Sciatic nerve (tissue), 2 donors: ENCODE measurements around the gene PTPN13. TPM values are rescaled to one million over a fixed set of nuclear protein-coding genes. Genes with fewer than 3 reads are reported as not detected.

Experiments used
- ATAC-seq: fragments of 200-7000 bp; cut with Tn5 transposase; one replicate; pipeline ENCODE4 v1.9.1; 2020; ENCODE audit warnings: mild to moderate bottlenecking, moderate library complexity
- DNase-seq: peaks from one replicate; pipeline ENCODE4 v3.0.0-alpha.2; 2020; ENCODE audit warnings: low spot score
- intact Hi-C: fragments of 100-400 bp; cut with DNase I; formaldehyde crosslinking; loops from one replicate; pipeline ENCODE4 v1.14.2; 2022
- total RNA-seq: library from RNA; stranded (reverse); fragmentation: NEBNext Ultra II Directional; extraction: Animal tissue kit (Norgen Biotek cat#: 25700); gene quantifications from one replicate; pipeline ENCODE4 v1.2.1, GENCODE V29; 2021
- donor health status: DM: no; HTN: no; CAD: no.
- donor health status: DM: no; HTN: no; CAD: no.

PTPN13 gene
- total RNA-seq, 1 donor from 2014 or later, result 90.1 TPM

DNA sequence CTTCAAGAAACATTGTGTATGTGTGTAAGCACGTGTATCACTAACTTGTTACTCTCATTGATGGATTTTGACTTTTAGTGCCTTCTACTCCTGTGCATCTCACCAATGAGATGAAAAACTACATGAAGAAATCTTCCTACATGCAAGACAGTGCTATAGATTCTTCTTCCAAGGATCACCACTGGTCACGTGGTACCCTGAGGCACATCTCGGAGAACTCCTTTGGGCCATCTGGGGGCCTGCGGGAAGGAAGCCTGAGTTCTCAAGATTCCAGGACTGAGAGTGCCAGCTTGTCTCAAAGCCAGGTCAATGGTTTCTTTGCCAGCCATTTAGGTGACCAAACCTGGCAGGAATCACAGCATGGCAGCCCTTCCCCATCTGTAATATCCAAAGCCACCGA lies 168.5 kb downstream of the PTPN13 start:
- DNase-seq (no peak), ATAC-seq (no peak)
- intact Hi-C loops, result no loop called here

- DNase-seq (no peak), ATAC-seq (no peak)
- intact Hi-C loops, result no loop called here
Observed at GRCh38 chr4:86769794-86770193, 175.7 kb downstream of the PTPN13 start.

GRCh38 chr4:86771141-86771540 lies 177.0 kb downstream of the PTPN13 start:
- intact Hi-C loops, result no loop called here

GRCh38 chr4:86775061-86775460 lies 180.9 kb downstream of the PTPN13 start:
- ATAC-seq (no peak), DNase-seq (no peak)
- intact Hi-C loops, result no loop called here

More at GRCh38 chr4:86771141-86771540, 177.0 kb downstream of the PTPN13 start:
- ATAC-seq, result no peak
- no peak for DNase-seq

DNA sequence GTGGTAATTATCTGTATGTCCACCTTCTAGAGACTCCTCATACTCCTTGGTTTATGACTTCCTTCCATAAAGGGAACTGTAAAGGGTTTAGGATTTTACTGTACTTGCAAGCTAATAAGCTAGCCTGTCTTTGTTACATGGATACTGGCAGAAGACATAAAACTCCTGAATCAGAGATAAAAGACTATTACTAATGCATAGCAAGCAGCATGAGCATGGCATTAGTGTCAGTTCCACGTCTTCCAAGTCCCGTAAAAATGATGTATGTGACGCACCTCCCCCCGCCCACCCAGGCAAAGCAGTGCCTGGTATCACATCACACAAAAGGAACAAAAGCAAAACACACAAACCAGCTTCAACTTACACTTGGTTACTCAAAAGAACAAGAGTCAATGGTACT lies 184.1 kb downstream of the PTPN13 start:
- ATAC-seq, result no peak
- no peak for DNase-seq
- intact Hi-C loops, result no loop called here

DNA sequence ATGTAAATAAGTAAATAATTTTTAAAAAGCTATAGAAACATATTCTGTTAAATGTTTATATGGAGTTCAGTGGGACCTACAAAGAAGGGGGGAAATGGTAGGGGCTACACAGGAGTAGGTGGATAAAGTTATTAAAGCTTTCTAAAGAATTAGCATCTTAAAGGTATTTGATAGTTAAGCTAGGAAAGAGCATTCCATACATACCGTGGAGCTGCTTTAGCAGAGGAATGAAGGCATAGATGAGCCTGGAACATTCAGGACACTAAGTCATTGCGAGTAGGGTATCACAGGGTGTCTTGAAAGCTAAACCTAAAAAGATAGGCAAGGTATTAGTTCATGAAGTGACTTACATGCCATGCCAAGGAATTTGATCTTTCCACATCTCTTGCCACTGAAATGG lies 194.7 kb downstream of the PTPN13 start:
- intact Hi-C loops, result no loop called here
- no peak for ATAC-seq

DNA sequence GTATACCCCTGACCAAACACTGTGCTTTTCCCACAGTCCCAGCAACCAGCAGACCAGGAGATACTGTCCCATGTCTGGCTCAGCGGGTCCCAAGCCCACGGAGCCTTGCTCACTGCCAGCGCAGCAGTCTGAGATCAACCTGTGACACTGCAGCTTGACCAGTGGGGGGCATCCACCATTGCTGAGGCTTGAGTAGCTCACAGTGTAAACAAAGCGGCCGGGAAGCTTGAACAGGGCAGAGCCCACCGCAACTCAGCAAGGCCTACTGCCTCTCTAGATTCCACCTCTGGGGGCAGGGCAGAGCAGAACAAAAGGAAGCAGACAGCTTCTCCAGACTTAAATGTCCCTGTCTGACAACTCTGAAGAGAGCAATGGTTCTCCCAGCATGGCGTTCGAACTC lies 197.0 kb downstream of the PTPN13 start:
- intact Hi-C loops, result no loop called here
- no peak for ATAC-seq
- DNase-seq, result no peak

More for the DNA sequence above, 194.7 kb downstream of the PTPN13 start:
- no peak for DNase-seq

GRCh38 chr4:86809809-86810208 lies 215.7 kb downstream of the PTPN13 start:
- intact Hi-C loops, result no loop called here
- no peak for ATAC-seq
- no peak for DNase-seq

- no peak for ATAC-seq
- intact Hi-C loops, result no loop called here
- DNase-seq, result no peak
Observed at GRCh38 chr4:86810847-86811246, 216.7 kb downstream of the PTPN13 start.

GRCh38 chr4:86815653-86816052 lies 221.5 kb downstream of the PTPN13 start:
- DNase-seq (no peak), ATAC-seq (no peak)
- intact Hi-C loops, result no loop called here

DNA sequence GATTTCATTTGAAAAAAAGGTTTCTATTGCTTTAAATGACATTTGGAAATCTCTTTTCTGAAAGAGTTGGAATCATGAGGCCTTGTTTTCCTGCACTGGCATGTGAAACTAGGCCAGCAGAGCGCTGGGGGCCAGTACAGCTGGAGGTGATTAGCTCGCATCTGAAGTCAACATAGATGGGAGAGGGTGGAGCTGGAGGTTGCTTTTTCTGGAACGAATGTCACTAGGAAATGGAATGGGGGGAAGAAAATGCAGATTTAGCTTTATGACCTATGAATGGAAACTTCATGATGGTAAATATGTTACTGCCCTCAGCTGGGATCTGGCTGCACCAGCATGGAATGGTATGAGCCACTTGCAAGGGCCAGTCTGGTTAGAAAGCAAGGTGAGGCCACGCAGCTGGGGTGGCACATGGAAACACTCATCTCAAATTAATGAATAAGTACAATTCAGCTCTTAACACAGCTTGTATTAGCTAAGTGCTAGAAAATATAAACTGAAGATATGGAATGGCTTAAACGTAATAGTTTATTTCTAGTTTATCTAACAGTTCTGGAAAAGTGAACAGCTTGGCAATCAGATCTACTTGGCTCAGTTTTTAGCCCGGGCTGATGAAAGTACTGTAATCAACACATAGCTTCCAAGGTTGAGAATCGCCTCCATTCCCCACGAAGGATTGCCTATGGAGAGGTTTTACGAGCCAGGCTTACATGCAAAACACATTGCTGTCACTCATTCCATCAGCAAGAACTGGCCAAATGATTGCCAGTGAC lies 222.6 kb downstream of the PTPN13 start:
- ATAC-seq (peak; percentile 97), DNase-seq (peak; percentile 74)

DNA sequence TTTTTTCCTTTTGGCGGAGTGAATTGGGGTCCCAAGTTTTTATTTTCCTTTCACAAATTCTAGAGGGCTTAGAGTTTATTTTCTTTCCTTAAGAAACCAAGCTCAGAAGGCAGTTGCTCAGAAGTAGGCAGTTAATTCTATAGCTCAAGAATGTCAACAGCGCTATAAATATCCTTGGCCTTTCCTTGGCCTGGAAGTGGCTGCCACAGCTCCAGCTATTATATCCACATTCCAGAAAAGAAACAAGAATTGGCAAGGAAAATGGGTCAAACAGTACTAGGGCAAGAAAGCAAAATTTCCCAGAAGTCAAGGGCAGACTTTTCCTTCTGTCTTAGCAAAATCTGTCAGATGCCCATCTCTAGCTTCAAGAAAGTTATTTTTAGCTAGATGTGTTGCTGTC lies 224.1 kb downstream of the PTPN13 start:
- DNase-seq (no peak), ATAC-seq (no peak)
- intact Hi-C loops, result no loop called here

More for the DNA sequence above, 222.6 kb downstream of the PTPN13 start:
- intact Hi-C loops, result no loop called here

DNA sequence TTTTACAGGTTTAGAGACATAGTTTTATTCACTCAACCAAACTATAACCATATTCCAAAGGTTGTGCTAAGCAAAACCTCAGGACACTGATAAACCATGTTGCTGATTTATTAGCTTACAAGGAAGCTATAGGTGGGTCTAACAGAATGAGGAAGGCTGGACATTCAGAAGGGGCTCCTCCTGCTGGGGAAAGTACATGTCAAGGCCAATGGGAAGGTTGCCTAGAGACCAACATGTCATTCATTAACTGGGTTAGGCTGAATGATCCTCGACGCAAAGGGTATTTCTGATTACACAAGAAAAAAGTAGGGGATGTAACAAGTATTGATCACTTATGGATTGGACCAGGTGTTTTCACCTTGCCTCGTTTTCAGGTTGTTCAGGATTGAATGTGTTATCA lies 224.7 kb downstream of the PTPN13 start:
- DNase-seq, result no peak
- intact Hi-C loops, result no loop called here
- no peak for ATAC-seq

DNA sequence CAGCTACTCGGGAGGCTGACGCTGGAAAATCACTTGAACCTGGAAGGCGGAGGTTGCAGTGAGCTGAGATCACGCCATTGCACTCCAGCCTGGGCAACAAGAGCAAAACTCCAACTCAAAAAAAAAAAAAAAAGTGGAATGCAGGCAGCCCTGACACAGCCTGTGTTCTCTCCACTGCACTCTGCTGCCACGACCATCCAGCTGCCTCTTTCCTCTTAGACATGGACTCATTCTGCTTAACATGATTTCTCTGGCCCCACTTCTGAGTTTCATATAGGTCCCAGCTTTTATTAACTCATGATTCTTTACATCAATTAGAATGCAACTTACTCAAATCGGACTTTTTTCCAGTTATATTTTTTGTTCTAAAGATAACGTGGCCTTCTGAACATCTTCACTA lies 225.4 kb downstream of the PTPN13 start:
- ATAC-seq (no peak), DNase-seq (no peak)
- intact Hi-C loops, result no loop called here

GRCh38 chr4:86821151-86821550 lies 227.0 kb downstream of the PTPN13 start:
- DNase-seq (no peak), ATAC-seq (no peak)
- intact Hi-C loops, result no loop called here

GRCh38 chr4:86822136-86822535 lies 228.0 kb downstream of the PTPN13 start:
- DNase-seq, result no peak
- intact Hi-C loops, result no loop called here
- no peak for ATAC-seq

DNA sequence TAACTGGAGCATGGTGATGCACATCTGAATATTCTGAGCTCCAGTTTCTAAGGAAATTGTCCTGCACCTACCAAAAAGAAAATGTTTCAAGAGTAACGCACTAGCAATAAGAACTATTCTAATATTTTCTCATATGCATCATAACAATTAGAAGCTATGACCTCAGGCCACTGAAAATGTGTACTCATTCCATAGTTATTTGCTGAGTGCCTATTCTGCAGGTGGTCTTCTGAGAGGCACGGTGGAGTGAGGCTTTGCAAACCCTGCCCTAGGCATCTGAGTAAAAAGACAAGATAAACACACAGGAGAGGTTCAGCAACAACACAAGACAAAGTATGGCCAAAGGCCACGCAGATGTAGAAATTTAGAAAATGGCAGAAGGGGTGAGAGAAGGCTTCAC lies 231.4 kb downstream of the PTPN13 start:
- intact Hi-C loops, result no loop called here
- DNase-seq, result no peak
- ATAC-seq, result no peak

GRCh38 chr4:86831262-86832130 lies 237.4 kb downstream of the PTPN13 start:
- intact Hi-C loops, result no loop called here
- ATAC-seq, result peak; percentile 86
- DNase-seq, result no peak

DNA sequence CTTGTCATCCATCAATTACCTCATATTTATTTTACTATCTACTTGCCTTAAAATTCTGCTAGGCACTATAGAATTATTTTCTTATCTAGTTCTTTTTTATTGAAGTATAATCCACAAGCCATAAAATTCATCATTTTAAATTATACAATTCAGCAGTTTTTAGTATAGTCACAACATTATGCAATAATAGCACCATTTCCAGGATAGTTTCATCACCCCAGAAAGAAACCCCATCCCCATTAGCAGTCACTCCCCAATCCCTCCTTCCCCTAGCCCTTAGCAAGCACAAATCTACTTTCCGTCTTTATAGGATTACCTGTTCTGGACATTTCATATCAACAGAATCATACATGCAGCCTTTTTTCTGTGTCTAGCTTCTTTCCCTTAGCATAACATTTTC lies 239.5 kb downstream of the PTPN13 start:
- ATAC-seq, result no peak

GRCh38 chr4:86834901-86835300 lies 240.8 kb downstream of the PTPN13 start:
- ATAC-seq, result no peak
- intact Hi-C loops, result no loop called here
- DNase-seq, result no peak

More for the DNA sequence above, 239.5 kb downstream of the PTPN13 start:
- no peak for DNase-seq
- intact Hi-C loops, result no loop called here
